NCI-H1694 treated with DMSO at 0.1 percent for 48 hours (cell line): ENCODE measurements around the gene SAYSD1.

Source experiments
- DNase-seq: peaks from one replicate; lab custom pipeline; 2025; lab: John Stamatoyannopoulos, UW

Gene SAYSD1

GRCh38 chr6:39058471-39059147 is 56.4 kb downstream of the SAYSD1 start:
- no peak for DNase-seq

DNA sequence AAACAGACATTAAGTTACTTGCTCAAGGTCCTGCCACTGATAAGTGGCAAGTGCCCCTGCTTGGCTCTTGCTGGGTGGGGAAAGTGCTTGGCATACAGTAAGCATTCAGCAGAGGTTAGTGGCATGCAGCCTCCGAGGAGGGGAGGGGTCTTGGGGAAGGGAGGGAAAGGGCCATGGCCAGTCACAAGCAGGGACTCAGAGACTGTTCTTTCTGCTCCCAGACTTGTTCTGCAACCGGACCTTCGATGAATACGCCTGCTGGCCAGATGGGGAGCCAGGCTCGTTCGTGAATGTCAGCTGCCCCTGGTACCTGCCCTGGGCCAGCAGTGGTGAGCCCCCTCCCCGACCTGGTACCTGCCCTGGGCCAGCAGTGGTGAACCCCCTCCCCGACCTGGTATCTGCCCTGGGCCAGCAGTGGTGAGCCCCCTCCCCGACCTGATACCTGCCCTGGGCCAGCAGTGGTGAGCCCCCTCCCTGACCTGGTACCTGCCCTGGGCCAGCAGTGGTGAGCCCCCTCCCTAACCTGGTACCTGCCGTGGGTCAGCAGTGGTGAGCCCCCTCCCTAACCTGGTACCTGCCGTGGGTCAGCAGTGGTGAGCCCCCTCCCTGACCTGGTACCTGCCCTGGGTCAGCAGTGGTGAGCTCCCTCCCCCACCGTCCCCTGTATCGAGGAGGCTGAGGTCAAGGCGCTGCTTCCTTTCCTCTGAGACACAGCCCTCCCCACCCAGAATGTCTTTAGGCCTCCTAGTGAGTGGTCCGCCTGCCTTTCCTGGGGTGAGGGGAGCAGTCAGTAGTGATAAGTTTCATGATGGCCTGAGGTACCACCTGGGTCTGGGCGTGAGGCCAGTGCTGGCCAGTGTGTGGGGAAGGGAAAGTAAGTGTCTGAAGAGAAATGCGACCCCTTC is 57.5 kb downstream of the SAYSD1 start:
- no peak for DNase-seq

DNA sequence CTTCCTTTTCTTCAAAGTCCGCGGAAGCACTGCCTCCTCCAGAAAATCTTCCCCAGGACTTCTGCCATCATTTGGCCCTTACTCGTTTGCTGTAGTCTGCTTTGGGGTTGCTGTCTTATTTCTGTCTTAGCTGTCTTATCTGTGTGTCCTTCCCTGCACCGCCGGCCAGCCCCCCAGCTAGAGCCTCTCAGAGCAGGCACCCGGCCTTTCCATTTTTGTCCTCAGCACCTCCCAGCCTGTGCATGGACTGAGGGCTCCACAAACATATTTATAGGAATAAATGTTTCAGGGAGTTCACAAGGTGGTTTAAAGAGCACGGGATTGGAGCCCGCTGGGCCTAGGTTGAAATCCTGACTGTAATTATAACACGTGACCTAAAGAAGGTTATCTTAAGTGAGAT is 58.3 kb downstream of the SAYSD1 start:
- no peak for DNase-seq

GRCh38 chr6:39056191-39056590 is 58.8 kb downstream of the SAYSD1 start:
- DNase-seq = no peak

- DNase-seq = no peak
Measured at GRCh38 chr6:39055661-39056060, 59.3 kb downstream of the SAYSD1 start.

DNA sequence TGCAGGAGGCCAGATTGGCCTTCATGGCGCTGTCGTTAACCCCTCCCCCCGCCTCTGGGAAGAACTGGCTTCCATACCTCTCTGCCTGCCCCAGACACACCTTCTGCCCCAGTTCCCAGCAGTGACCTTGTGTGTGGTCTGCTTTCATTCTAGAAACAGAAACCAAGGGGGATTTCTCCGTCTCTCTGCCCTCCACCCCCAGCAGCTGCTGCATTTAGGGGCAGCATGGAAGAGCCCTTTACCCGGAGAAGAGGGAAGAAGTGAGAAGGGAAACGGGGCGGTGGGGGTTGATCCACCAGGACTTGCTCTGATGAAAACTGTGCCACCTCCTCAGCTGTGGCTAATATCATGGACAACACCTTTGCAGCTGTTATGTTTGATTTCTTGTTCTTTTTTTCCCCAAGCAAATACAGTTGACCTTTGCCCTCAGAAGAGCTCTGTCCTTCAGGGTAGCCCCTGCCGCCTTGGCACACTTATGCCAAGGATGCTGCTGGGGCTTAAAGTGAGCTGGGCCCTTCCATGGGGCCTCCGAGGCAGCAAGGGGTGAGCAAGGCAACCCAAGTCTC is 60.3 kb downstream of the SAYSD1 start:
- DNase-seq = no peak
